K562 (cell line): Measurements from ENCODE around the gene DDX39A.

ENCODE experiments used
- BRCA1 ChIP-seq, 2 experiments: fragments of 450-650 bp in 1 of 2; sonication (generic) in 1 of 2; formaldehyde crosslinking in 1 of 2; IDR thresholded peaks; 2 replicates each; pipeline versions ENCODE4 v1.5.0 to v1.6.1; 2017 to 2020; ENCODE audit warnings: mild to moderate bottlenecking in 1 of 2, missing genetic modification reagents in 1 of 2
- CTCF ChIP-seq, 3 experiments: IDR thresholded peaks in 2 of 3; conservative IDR thresholded peaks in 1 of 3; 2 replicates each; pipeline ENCODE4 v1.5.1; 2011 to 2012; ENCODE audit warnings: low read length in 3 of 3, mild to moderate bottlenecking in 3 of 3, control low read depth in 2 of 3, improper control_type of control experiment in 1 of 3, inconsistent platforms in 1 of 3, low read depth in 1 of 3, mixed read lengths in 1 of 3, moderate library complexity in 1 of 3; ENCODE audit not compliant: insufficient read depth in 2 of 3
- HMGXB4 ChIP-seq: sonication (generic); formaldehyde crosslinking; IDR thresholded peaks from 2 replicates; pipeline ENCODE4 v1.8.1; 2023; ENCODE audit warnings: mild to moderate bottlenecking, missing genetic modification reagents
- PURB ChIP-seq: sonication (generic); formaldehyde crosslinking; IDR thresholded peaks from 2 replicates; pipeline ENCODE4 v1.9.0; 2021; ENCODE audit warnings: low read depth, mild to moderate bottlenecking, missing genetic modification reagents
- RBBP5 ChIP-seq: fragments of 200-600 bp; sonication (generic); IDR thresholded peaks from 2 replicates; pipeline ENCODE4 v1.6.1; 2012; ENCODE audit warnings: borderline replicate concordance, mild to moderate bottlenecking, low read length, control low read depth, inconsistent platforms; ENCODE audit not compliant: insufficient read depth, poor library complexity, severe bottlenecking
- RFX5 ChIP-seq: IDR thresholded peaks from 2 replicates; pipeline ENCODE4 v1.6.1; 2011; ENCODE audit warnings: low read depth, mild to moderate bottlenecking, improper control_type of control experiment, low read length
- ZBTB1 ChIP-seq: sonication (generic); formaldehyde crosslinking; IDR thresholded peaks from 2 replicates; pipeline ENCODE4 v1.8.1; 2023; ENCODE audit warnings: missing genetic modification reagents, low read depth, mild to moderate bottlenecking, borderline replicate concordance
- ZNF263 ChIP-seq: sonication (generic); formaldehyde crosslinking; IDR thresholded peaks from 2 replicates; pipeline ENCODE4 v1.8.0; 2022; ENCODE audit warnings: mild to moderate bottlenecking, missing genetic modification reagents, borderline replicate concordance
- ZNF695 ChIP-seq: fragments of 450-650 bp; formaldehyde crosslinking; IDR thresholded peaks from 2 replicates; pipeline ENCODE4 v1.4.0; 2020; ENCODE audit warnings: mild to moderate bottlenecking, moderate library complexity
- TF ChIP-seq, protein P1 (sequence below), 3 experiments: fragments of 200-800 bp in 1 of 3; sonication (Bioruptor generic) in 1 of 3; sonication (generic) in 1 of 3; formaldehyde crosslinking in 1 of 3; IDR thresholded peaks; 2 replicates each; pipeline versions ENCODE4 v1.6.1 to v1.8.0; 2016 to 2022; ENCODE audit warnings: mild to moderate bottlenecking in 2 of 3, missing compliant biosample characterization in 2 of 3, missing genetic modification characterization in 2 of 3, missing genetic modification reagents in 1 of 3
- TF ChIP-seq, protein P2 (sequence below): fragments of 250-450 bp; sonication (Bioruptor Pico); IDR thresholded peaks from 2 replicates; pipeline ENCODE4 v1.8.0; 2022; ENCODE audit warnings: inconsistent platforms, mild to moderate bottlenecking, moderate library complexity, borderline replicate concordance
- TF ChIP-seq, protein P3 (sequence below): sonication (generic); formaldehyde crosslinking; IDR thresholded peaks from 2 replicates; pipeline ENCODE4 v1.9.0; 2022; ENCODE audit warnings: mild to moderate bottlenecking, missing genetic modification reagents

- no peak for TF ChIP-seq BRCA1 (IDR thresholded peaks at IDR 0.05)
- no peak for TF ChIP-seq BRCA1 (CRISPR knock-in tag; IDR thresholded peaks at IDR 0.05)
- TF ChIP-seq ZNF695 (CRISPR knock-in tag) = no peak
- TF ChIP-seq RFX5 = no peak
- peak; percentile 63 for TF ChIP-seq RBBP5
- TF ChIP-seq, protein P1, sequence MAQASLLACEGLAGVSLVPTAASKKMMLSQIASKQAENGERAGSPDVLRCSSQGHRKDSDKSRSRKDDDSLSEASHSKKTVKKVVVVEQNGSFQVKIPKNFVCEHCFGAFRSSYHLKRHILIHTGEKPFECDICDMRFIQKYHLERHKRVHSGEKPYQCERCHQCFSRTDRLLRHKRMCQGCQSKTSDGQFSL (CRISPR knock-in tag; IDR thresholded peaks at IDR 0.05) = no peak
- TF ChIP-seq, protein P1 (tag; IDR thresholded peaks at IDR 0.05) = no peak
- no peak for TF ChIP-seq ZBTB1 (CRISPR knock-in tag)
- TF ChIP-seq, protein P2, sequence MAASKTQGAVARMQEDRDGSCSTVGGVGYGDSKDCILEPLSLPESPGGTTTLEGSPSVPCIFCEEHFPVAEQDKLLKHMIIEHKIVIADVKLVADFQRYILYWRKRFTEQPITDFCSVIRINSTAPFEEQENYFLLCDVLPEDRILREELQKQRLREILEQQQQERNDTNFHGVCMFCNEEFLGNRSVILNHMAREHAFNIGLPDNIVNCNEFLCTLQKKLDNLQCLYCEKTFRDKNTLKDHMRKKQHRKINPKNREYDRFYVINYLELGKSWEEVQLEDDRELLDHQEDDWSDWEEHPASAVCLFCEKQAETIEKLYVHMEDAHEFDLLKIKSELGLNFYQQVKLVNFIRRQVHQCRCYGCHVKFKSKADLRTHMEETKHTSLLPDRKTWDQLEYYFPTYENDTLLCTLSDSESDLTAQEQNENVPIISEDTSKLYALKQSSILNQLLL = no peak
- no peak for TF ChIP-seq HMGXB4 (CRISPR knock-in tag)
- no peak for TF ChIP-seq CTCF (IDR thresholded peaks at IDR 0.05 in 2 of 3, conservative IDR thresholded peaks at IDR 0.05 in 1 of 3; ENCODE audit: insufficient read depth in 2 of 3, low read depth in 1 of 3, low read length in 3 of 3)
- no peak for TF ChIP-seq ZNF263
- TF ChIP-seq PURB = no peak
- TF ChIP-seq, protein P3, sequence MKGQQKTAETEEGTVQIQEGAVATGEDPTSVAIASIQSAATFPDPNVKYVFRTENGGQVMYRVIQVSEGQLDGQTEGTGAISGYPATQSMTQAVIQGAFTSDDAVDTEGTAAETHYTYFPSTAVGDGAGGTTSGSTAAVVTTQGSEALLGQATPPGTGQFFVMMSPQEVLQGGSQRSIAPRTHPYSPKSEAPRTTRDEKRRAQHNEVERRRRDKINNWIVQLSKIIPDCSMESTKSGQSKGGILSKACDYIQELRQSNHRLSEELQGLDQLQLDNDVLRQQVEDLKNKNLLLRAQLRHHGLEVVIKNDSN (CRISPR knock-in tag) = peak; percentile 30
These were observed 14.7 kb upstream of the DDX39A start for GRCh38 chr19:14433554-14434501.
